GM19467 (cell line): ENCODE results near the gene SLC6A20.
"Not testable (repeated sequence)": the region's sequence is repeated elsewhere in the genome, so short reads cannot be mapped to it uniquely, and the experiment has no call there.

Source experiments
- ATAC-seq: cut with Tn5 transposase; IDR thresholded peaks from one replicate; pipeline ENCODE4 v1.9.1; 2021; ENCODE audit warnings: mild to moderate bottlenecking, moderate library complexity; ENCODE audit not compliant: unreplicated experiment

Gene SLC6A20

DNA sequence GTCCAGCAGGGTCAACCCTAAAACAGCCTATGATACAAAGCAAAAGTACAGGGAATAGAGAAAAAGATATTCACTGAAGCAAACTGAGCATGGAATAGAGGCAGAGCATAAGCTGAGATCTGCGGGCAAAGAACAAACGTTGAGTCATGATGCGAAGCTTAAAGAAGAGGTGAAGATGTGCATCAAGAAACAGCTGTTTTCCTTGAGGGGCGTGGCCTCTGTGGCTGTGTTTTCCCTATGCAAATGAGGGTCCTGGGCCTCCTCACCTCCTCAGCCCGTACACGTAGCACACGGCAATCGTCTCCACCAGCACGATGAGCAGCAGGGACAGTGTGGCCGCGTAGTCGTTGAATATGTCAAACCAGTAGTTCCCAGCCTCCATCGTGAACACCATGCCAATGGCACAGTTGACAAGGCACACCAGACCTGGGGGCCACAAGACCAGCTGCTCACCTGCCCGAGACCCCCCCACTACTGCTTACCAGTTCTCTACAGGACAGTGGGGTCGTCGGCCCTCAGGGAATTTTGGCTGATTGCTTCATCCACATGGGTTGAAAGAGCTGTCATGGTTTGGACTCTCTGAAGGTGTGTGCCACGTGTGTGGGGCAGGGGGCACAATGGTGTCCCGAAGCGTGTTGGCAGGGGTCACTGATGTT is 33.6 kb downstream of the SLC6A20 start:
- no peak for ATAC-seq

DNA sequence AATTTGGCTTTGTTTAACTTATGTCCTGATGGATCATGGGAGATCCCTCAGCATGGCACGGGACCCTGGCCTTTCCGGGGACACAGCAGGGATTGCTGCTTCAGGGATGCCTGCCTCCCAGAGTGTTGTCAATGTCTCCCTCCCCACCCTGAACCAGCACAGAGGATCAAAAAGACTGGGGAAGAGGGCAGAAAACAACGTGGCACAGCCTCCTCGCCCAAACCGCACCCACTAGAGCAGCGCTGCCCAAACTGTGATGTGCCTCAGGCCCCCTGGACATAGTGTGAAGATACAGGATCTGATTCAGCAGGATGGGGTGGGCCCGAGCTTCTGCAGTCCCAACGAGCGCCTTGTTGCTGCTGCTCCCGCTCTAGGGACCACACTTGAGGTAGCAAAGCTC is 34.5 kb downstream of the SLC6A20 start:
- ATAC-seq = no peak

DNA sequence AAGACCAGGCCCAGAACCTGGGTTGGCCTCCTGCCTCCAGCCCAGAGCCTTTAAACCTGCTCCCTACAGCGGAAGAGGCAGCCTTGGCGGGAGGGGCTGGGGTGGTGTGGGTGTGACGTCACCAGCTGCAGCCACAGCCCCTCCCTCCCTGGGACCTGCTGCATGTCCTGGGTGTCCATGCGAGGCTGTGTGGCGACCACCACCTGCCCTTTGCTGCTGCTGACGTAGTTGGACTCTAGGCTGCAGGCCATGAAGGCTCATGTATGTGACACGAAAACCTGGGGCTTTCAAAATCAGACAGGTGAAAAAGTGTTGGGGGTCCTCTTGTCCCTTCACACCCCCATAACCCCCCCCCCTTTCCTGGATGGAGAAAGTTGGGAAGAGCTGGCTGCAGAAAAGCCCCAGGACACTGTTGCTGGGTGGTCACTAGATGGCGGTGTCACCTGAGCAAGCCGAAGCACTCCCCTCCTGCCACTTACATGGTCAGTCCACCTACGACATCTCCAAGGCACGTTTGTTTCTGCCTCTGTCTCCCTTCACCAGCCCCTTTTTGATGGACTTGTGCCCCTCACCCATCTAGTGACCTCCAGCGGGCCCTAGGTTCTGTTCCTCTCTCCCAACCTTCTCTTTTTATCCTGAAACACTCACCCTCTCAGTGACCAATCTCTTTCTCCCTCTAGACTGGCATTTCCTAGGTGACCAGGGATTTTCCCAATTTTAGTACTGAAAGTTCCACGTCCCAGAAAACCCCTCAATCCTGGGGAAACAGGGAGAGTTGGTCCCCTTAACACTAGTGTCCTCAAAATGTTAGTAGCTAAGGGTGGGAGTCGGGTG is 35.2 kb downstream of the SLC6A20 start:
- no peak for ATAC-seq

DNA sequence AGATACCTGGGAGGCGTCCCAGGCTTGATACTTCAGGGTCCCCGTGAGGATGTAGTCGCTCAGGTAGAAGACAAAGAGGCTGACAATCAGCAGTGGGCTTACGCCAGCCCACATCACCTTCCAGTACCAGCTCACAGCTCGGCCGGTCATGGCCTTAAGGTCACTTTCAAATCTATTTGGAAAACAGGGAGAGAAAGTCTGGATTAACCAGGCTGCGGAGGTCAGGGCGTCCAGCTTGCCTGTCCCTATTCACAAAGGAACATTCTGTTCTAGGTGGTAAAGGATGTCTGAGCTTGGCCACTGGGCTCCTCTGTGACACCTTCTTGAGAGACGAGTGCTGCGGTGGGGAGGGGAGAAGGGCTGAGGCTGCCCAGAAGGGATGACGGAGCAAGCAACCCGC is 36.5 kb downstream of the SLC6A20 start:
- ATAC-seq = no peak

DNA sequence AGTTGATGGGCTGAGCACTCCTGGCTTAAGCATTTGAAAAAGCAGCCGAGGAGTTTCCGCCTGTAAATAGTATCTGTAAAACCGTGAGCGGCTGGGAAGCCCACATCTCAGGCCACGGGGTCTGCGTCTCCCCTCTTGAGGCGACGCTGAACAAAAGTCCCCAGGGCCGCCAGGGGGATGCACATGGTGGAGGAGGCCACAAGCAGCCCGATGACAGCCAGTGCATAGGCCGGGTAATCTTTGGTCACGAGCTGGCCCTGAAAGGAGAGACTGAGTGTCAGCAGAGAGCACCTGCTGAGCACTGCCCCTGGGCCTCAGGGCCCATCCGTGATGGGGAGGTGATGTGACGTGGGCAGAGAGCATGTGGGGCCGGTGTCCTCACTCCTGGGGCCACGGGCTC is 37.5 kb downstream of the SLC6A20 start:
- ATAC-seq = no peak

DNA sequence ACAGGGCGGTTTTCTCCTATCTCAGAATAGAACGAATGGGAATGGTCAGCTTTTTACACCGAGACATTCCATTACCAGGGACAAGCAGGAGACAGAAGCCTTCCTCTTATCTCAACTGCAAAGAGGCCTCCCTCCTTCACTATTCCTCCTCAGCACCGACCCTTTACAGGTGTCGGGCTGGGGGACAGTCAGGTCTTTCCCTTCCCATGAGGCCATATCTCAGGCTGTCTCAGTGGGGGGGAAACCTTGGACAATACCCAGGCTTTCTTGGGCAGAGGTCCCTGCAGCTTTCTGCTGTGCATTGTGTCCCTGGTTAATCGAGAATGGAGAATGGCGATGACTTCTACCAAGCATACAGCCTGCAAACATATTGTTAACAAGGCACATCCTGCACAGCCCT is 39.2 kb downstream of the SLC6A20 start:
- not testable (repeated sequence) for ATAC-seq

DNA sequence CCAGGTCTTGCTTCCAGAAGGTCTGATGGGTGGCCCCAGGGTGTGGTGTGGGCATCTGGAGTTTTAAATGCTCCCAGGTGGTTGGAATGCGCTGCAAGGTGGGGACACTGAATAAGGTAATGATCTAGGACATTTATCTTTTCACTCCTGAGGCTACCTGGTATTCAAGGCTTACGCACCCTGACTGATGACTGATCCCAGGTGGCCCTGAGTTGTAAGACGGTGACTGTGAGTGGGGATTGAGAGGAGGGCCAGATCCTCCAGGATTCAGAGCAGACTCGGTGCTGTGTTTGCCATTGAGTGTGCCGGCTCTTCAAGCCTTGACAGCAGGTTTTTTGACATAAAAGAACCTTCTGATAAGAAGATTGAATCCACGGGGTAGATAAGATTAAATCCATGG is 40.3 kb downstream of the SLC6A20 start:
- ATAC-seq = no peak

DNA sequence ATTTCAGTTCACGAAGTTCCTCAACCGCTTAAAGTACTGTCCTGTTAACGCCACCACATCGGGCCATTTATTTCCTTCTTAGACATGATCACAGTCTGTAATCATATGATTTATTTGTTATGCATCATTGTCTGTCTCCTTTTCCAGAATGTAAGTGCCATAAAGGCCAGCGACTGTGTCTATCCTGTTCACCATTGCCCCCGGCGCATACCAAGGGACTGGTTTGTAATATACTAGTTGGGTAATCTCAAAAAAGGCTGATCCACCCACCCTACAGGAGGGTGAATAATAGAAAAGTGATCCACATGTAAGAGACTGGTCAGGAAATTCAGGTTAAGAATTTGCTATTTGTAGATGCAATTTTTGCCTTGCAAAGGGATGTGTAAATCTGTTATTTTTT is 41.9 kb downstream of the SLC6A20 start:
- ATAC-seq = no peak

DNA sequence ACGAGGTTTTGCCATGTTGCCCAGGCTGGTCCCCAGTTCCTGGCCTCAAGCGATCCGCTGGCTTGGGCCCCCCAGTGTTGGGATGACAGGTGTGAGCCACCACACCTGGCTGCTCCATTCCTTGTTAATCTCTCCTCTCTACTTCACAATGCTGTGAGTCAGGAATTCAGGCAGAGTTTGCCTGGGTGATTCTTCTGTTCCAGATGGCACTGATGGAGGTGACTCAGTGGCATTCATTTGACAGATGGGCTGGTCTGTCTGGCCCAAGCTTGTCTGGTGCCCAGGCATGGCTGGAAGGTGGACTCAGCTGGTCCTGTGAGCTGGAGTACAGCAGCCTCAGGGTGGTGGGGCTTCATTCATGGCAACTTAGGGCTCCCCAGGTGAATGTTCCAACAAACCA is 43.2 kb downstream of the SLC6A20 start:
- no peak for ATAC-seq

DNA sequence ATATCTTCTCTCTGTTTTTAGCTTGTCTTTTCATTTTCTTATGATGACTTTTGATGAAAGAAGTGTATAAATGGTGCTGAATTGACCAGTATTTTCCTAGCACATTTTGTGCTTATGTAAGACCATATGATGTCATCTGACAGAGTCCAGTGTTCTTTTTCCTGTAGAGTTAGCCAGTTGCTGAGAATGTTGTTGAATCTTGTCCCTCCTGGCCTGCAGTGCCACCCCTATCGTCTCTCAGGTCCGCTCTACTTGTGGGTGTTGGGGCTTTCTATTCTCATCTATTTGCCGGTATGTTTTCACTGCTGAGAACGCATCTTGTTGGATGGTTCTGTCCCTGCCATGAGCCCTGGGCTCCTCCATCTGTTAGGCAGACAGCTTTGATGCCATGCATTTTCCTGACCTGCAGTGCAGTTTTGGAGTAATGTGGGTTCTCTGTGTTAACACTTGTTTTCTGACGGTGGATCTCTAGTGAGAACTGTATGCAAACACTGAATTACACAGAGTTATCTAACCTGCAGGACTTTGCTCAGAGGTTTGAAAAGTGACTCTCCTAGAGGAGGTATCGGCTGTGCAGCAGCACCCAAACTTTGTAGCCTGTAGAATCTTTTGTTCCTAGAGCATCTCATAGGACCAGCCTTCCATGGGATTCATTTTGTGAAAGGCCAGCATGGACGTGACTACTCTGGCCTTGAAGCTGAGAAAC is 44.6 kb downstream of the SLC6A20 start:
- no peak for ATAC-seq

DNA sequence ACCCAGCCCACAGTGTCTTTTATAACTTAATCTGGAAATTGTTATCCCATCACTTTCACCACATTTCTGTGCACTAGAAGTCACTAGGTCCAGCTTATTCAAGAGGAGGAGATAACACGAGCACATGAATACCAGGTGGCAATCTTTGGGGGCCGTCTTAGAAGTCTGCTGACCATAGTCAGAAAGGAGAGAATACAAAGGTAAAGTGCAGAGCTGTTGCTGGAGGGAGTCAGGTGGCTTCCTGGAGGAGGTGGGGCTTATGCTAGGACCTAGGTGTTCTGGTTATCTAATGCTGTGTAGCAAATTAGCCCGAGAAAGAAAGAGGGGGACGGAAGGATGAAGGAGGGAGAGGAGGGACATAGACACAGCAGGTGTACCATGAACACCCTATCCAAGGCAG is 46.5 kb downstream of the SLC6A20 start:
- no peak for ATAC-seq

DNA sequence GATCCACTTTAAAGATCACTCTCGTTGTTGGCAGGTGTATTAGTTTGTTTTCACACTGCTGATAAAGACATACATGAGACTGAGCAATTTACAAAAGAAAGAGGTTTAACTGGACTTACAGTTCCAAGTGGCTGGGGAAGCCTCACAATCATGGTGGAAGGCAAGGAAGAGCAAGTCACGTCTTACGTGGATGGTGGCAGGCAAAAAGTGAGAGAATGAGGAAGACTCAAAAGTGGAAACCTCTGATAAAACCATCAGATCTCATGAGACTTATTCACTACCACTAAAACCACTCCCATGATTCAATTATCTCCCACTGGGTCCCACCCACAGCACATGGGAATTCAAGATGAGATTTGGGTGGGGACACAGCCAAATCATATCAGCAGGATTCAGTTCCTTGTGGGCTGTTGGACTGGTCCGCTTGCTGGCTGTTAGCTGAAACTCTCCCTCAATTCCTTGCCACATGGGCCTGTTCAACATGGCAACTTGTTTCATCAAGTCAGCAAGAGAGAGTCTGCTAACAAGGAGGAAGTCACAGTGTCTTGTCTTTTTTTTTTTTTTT is 47.2 kb downstream of the SLC6A20 start:
- not testable (repeated sequence) for ATAC-seq

DNA sequence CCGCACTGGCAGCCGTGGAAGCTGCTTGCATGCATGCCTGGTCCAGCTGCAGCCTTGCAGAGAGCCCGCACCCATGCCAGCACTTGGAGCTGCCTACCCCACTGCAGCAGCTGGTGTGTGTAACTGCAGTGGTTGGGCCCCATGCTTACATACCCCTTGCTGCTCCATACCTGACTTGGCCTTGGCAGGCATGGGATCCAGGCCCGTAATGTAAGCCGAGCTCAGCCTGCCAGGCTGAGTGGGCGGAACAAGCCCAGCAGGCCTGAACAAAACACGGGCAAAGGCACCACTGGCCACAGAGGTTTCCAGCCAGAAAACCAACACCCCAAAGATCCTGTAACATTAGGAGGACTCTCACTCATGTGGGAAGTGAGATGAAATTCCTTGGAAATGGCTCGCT is 48.3 kb downstream of the SLC6A20 start:
- ATAC-seq = no peak

DNA sequence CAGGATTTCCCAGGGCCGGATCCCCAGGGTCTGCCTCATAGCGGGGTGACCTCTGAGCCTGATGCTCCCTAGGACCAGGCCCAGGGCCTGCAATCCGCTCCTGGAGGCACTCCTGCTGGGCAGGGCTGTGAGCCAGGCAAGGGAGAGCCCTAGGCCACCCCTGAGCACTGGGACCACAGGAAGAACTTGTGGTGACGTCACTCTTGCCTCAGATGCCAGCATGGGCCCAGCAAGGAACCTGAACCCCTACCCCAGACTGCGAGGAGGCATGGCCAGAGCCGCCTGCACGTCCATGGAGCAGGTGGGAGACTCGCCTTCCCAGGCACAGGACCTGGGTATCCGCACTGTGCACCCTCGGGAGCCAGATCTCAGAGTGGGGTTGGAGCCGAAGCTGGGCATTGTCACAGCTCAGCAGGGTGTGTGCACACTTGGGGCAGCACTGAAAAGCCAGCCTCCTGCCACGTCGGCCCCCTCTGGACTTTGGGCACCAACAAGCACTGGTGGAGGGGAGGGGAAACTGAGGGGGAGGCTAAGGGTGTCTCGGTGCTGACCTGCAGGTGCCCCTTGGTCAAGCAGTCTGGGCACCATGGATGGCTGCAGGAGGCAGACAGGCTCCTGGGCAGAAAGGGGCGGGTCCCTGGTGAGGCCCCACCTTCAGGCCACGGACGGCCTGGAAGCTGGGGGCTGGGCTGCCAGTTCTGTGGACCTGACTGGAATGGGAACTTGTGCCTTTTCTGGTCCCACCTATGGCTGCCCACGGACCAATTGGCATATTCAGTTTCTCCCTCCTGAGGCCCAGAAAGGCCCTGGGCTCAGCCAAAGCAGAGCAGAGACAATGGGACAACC is 49.3 kb downstream of the SLC6A20 start:
- ATAC-seq = no peak

DNA sequence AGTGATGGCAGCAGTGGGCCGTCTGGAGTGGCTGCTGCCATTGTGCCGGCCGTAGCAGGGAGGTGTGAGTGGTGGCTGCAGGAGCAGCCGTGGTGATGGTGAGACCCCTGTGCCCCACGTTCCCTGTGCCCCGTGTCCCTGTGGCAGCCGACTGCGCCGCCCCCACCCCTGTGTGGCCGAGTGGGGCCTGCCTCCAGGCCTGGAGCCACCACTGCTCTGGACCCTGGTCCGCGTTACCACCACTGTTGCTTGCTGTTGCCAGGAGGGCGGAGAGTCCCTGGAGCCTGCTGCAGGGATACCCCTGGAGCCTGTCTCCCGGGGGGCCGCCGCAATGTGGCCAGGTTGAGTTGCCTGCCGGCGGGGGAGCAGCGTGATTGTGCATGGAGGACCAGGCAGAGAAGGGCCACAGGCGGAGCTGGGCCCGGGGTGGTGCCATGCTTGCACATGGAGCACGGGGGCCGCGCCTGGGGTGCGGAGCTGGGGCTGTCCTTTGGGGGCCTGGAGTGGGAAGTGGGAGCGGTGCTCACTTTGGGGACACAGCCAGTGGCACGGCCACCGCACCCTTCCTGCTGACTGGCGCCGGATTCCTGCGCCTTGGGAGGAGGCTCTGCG is 50.1 kb downstream of the SLC6A20 start:
- no peak for ATAC-seq

DNA sequence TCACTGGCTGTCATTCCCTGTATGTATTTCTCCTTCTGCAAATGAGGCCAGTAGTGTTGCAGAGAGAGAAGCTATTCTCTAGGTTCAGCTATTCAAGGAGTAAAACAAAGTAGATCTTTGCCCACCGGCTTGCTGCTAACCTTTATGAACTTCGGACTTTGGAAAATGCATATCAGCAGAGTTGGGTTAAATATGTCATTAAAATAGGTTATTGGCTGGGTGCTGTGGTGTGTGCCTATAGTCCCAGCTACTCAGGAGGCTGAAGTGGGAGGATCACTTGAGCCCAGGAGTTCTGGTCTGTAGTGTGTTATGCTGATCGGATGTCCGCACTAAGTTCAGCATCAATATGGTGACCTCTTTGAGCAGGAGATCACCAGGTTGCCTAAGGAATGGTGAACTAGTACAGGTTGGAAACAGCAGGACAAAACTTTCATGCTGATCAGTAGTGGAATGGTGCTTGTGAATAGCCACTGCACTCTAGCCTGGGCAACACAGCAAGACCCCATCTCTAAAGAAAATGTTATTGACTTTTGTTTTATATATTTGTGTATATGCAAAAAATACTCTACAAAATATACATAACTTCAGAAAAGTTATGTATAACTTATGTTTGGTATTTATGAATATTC is 53.8 kb downstream of the SLC6A20 start:
- ATAC-seq = no peak

DNA sequence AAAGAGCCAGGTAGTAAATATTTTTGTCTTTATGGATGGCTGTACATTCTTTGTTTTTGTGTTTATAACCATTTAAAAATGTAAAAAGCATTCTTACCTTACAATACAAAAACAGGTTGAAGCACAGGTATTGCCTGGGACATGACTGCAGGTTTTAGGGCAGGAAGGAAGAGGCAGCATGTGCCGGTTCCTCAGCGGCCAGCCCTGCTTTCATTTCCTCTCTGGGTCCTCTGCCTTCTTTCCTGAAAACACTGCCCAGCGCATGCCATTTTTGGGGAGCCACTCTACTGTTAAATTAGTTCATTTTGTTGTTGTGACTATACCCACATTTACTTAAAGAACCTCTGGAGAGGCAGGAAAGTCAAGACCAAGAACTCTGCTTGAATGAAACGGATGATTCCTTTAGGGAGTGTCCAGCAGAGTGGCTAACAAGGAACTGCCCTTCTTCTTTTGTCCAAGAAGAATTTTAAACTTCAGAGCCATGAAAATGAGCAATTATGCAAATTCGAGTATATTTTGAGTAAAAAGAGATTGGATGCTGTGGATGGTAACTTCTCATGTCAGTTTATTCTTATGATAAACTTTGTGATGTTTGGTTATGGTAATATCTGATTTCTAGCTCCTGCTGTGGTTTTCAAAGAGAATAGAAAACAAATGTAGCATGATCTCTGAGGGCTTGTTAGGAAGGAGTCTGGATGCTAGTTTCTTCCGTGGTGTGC is 54.4 kb downstream of the SLC6A20 start:
- no peak for ATAC-seq

DNA sequence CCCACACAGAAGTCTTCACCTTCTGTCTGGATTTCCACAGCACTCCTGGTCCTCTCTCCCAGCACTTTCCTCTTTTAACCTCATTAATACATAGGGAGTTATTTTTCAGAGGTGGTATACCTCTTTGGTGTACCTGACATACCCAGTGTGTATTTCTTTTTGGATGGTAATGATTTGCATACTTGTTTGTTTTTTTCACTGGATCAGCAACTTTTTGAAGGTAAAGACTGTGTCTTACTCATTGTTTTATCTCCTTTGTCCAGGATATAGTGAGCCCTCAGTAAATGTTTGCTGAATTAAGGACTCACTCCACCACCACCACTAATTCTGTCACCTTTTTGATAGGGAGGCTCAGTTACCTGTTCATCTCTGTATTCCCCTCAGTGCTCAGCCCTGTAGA is 55.1 kb downstream of the SLC6A20 start:
- ATAC-seq = no peak

DNA sequence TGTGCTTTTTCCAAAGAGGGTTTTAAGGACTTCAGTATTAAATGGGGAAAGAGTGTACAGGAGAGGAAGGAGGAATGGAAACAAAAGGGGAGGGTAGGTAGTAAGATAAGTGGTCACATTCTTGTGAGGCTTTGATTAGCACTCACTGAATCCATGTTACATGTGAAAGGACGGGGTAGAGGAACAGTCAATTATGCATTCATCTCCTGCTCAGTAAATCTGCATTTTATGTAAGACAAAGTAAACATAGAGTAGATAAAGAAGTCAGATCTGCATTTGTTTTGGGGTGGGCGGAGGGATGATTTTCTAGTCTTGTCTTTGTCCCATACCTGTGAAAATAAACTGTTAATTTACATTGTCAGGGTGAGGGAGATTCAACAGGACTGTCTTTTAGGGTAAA is 56.3 kb downstream of the SLC6A20 start:
- no peak for ATAC-seq
